Uterus (tissue), 4 donors: ENCODE data around the gene FGF19. TPM values are rescaled to one million over a fixed set of nuclear protein-coding genes. Genes with fewer than 3 reads are reported as not detected.
A peak's percentile ranks its signal among the peaks of the same experiment; 100 is the strongest.

Source experiments
- DNase-seq, 2 donors: peaks; one replicate each; pipeline ENCODE4 v3.0.0-alpha.2; 2019 to 2020
- H3K27ac ChIP-seq, 2 donors: fragments of 200-600 bp; sonication (generic); 1 replicate in 1 of 2; 2 replicates in 1 of 2; pipeline ENCODE4 v1.5.1; 2016 to 2018
- H3K27me3 ChIP-seq, 2 donors: fragments of 200-600 bp; sonication (generic); one replicate each; pipeline ENCODE4 v1.5.1; 2018 to 2019; ENCODE audit warnings: control low read depth in 1 of 2
- H3K36me3 ChIP-seq, 2 donors: fragments of 200-600 bp; sonication (generic); one replicate each; pipeline ENCODE4 v1.5.1; 2019; ENCODE audit warnings: control low read depth in 1 of 2
- H3K4me1 ChIP-seq, 2 donors: fragments of 200-600 bp; sonication (generic); one replicate each; pipeline ENCODE4 v1.5.1; 2018 to 2019; ENCODE audit warnings: control low read depth in 1 of 2
- H3K4me3 ChIP-seq, 2 donors: fragments of 200-600 bp; sonication (generic); 1 replicate in 1 of 2; 2 replicates in 1 of 2; pipeline ENCODE4 v1.5.1; 2018 to 2019; ENCODE audit warnings: mild to moderate bottlenecking in 1 of 2
- H3K9me3 ChIP-seq, 2 donors: fragments of 200-600 bp; sonication (generic); one replicate each; pipeline ENCODE4 v1.5.1; 2019; ENCODE audit warnings: control low read depth in 1 of 2
- POLR2A ChIP-seq, 2 donors: fragments of 450-650 bp; IDR thresholded peaks; one replicate each; pipeline ENCODE4 v1.6.1; 2016; ENCODE audit warnings: antibody characterized with exemption in 2 of 2, mild to moderate bottlenecking in 1 of 2, moderate library complexity in 1 of 2
- intact Hi-C: fragments of 100-400 bp; cut with DNase I; formaldehyde crosslinking; loops from one replicate; pipeline ENCODE4 v1.15.1; 2023; ENCODE audit warnings: low total_unique reads
- total RNA-seq, 4 donors: library from RNA; depleted of rRNA in 3 of 4; stranded (reverse); fragments of >200 nt in 3 of 4; gene quantifications; one replicate each; pipeline versions ENCODE4 v1.1.0 to v1.2.4, GENCODE V29; 2014 to 2023
- TF ChIP-seq, protein P1 (sequence below), 4 experiments: fragments of 200-600 bp in 2 of 4; fragments of 450-650 bp in 2 of 4; sonication (generic) in 2 of 4; IDR thresholded peaks; one replicate each; pipeline ENCODE4 v1.5.1; 2016 to 2019; ENCODE audit warnings: antibody characterized with exemption in 4 of 4, mild to moderate bottlenecking in 2 of 4, moderate library complexity in 1 of 4
- donor health status: DM: yes; HTN: yes; CAD: no.

The FGF19 gene
- total RNA-seq, 4 donors from 2014 or later = 0.97 TPM; not detected in 3

DNA sequence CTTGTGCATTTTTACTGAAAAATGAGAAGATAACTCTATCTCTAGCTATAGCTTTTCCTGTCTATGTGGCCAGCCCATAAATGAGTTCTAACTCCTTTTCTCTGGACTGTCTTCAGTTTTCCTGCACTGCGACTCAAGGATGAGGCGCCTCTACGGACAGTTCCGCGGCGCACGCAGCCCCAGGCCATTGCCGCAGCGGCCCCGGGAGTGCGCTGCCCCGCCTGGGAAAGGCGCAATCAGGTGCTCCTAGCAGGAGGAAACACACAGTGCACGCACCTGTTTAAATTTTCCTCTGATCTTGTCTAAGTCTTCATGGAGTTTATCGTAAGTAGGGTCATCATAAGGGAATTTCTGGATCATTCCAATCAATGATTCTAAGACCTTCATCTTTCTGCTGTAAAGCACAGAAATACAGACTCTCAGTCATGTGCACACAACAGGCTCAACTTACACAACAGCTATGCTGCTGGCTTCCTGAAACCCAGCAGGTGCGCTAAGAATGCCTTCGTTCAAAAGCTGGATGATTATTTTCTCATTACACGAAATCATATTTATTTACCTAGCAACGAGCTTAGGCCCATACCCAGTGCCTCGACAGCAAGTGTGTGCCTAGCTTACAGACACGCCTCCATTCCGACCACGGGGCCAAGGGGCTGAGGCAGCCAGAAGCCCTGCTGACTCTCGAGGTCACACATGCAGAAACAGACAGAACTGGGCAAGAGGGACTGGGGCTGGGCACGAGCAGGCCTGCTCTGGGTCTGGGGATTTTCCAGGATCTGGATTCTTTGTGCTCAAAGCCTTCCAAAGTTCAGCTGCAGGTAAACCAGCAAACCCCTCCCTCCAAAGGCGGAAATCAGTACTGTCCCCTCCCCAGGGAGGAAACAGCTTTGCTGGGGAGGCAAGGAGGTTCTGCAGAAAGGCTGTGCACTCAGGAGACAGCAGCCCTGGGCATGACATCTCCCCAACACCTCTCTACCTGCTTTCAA lies 35.9 kb downstream of the FGF19 start:
- H3K36me3 ChIP-seq = no peaks in the 10 kb centered on the region

DNA sequence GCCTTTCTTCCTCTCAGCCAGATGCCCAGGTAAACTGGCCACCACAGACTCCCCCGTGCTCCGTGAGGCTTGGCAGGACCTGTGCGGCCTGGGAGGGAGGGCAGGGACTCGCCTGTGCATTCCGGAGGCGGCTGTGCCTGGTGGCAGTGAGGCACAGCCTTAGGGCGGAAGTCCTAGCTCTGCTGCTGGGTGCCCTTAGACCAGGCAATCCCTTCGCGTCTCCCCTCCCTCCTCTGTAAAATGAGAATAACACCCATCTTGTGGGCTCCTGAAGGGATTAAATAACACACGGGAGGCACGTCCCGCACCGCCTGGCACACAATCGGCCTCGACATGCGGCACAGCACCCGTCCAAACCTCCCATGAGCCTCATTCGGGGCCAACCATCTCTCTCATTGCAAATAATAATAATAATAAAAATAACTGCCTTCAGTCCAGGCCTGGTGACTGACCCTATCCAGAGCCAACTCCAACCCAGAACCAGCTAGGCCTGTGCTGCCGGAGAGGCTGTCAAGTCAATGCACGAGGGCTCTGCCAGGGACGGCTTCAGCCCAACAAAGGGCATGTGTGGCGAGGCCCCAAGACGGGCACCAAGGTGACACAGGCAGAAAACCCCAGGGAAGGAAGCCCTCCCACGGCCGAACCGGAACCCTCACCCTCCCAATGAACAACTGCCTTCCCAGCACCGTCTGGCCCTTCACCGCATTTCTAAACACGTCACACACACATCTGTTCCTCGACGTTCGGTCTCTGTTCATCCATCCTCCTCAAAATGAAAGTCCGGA lies 36.9 kb downstream of the FGF19 start:
- intact Hi-C loops = loop anchor here (10.0 kb wide), 1 partner anchor 762 kb away; the partner anchor contains the start of genes IGHMBP2 and MRPL21
- peak; percentile 11 to 12 for DNase-seq
- Histone ChIP-seq H3K4me1 (no peaks in the 10 kb centered on the region), H3K27ac (no peak overlapping the region), H3K27me3 (no peaks in the 10 kb centered on the region), H3K36me3 (no peaks in the 10 kb centered on the region), H3K9me3 (no peaks in the 10 kb centered on the region), H3K4me3 (no peak overlapping the region)
- TF ChIP-seq, protein P1, sequence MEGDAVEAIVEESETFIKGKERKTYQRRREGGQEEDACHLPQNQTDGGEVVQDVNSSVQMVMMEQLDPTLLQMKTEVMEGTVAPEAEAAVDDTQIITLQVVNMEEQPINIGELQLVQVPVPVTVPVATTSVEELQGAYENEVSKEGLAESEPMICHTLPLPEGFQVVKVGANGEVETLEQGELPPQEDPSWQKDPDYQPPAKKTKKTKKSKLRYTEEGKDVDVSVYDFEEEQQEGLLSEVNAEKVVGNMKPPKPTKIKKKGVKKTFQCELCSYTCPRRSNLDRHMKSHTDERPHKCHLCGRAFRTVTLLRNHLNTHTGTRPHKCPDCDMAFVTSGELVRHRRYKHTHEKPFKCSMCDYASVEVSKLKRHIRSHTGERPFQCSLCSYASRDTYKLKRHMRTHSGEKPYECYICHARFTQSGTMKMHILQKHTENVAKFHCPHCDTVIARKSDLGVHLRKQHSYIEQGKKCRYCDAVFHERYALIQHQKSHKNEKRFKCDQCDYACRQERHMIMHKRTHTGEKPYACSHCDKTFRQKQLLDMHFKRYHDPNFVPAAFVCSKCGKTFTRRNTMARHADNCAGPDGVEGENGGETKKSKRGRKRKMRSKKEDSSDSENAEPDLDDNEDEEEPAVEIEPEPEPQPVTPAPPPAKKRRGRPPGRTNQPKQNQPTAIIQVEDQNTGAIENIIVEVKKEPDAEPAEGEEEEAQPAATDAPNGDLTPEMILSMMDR (IDR thresholded peaks at IDR 0.05) = no peak
- no peak for TF ChIP-seq POLR2A (IDR thresholded peaks at IDR 0.05)

More for the DNA sequence above, 35.9 kb downstream of the FGF19 start:
- Histone ChIP-seq H3K4me3 (no peak overlapping the region), H3K27ac (no peak overlapping the region), H3K4me1 (no peaks in the 10 kb centered on the region), H3K9me3 (no peaks in the 10 kb centered on the region), H3K27me3 (no peaks in the 10 kb centered on the region)
- intact Hi-C loops = loop anchor here (10.0 kb wide), 1 partner anchor 763 kb away; the partner anchor contains the start of genes IGHMBP2 and MRPL21
- no peak for DNase-seq
- TF ChIP-seq, protein P1 (IDR thresholded peaks at IDR 0.05) = no peak
- TF ChIP-seq POLR2A (IDR thresholded peaks at IDR 0.05) = no peak

DNA sequence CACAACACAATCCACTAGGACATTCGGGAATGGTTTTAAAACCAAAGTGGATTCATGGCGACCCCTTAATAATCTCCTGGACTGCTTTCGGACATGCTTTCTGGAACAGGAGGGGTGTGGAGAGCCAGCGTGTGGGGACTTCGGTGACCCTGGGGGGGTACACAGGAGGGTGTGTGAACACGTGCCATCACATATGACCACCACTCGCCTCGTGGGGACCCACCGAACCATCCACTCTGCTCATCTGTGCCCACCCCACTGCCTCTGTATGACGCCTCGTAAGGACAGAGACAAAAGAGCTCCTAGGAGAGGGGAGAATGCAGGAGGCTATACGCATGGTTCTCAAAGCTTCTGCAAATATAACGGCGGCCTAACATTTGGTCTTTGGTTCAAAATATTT lies 37.6 kb downstream of the FGF19 start:
- no peak overlapping the region for H3K27ac ChIP-seq
- no peaks in the 10 kb centered on the region for H3K9me3 ChIP-seq
- no peaks in the 10 kb centered on the region for H3K4me1 ChIP-seq
- TF ChIP-seq, protein P1 (IDR thresholded peaks at IDR 0.05) = no peak
- no peak for TF ChIP-seq POLR2A (IDR thresholded peaks at IDR 0.05)
- intact Hi-C loops = loop anchor here (10.0 kb wide), 1 partner anchor 761 kb away; the partner anchor contains the start of genes IGHMBP2 and MRPL21
- H3K27me3 ChIP-seq = no peaks in the 10 kb centered on the region
- no peaks in the 10 kb centered on the region for H3K36me3 ChIP-seq
- no peak overlapping the region for H3K4me3 ChIP-seq
- DNase-seq = peak in 1 of 2 donors; percentile 12

- no peaks in the 10 kb centered on the region for H3K27me3 ChIP-seq
- no peaks in the 10 kb centered on the region for H3K36me3 ChIP-seq
- H3K4me1 ChIP-seq = no peaks in the 10 kb centered on the region
- H3K27ac ChIP-seq = no peak overlapping the region
- intact Hi-C loops = loop anchor here (10.0 kb wide), 1 partner anchor 761 kb away; the partner anchor contains the start of genes IGHMBP2 and MRPL21
- TF ChIP-seq POLR2A (IDR thresholded peaks at IDR 0.05) = no peak
- TF ChIP-seq, protein P1 (IDR thresholded peaks at IDR 0.05) = no peak
- no peak overlapping the region for H3K4me3 ChIP-seq
- no peak for DNase-seq
- no peaks in the 10 kb centered on the region for H3K9me3 ChIP-seq
Measured at GRCh38 chr11:69665669-69666068, 38.2 kb downstream of the FGF19 start.
